OCI-LY1 (cell line): ENCODE results near the gene SLC30A3.

ENCODE experiments used
- H2AFZ ChIP-seq: fragments of 200-600 bp; sonication (generic), shearing (Covaris generic); 2 replicates; pipeline ENCODE4 v1.6.0; 2014; ENCODE audit warnings: antibody characterized with exemption, mild to moderate bottlenecking, low read length
- H3F3A ChIP-seq: fragments of 200-600 bp; sonication (generic), shearing (Covaris generic); 2 replicates; pipeline ENCODE4 v1.6.0; 2014; ENCODE audit warnings: mild to moderate bottlenecking, antibody characterized with exemption, low read length, moderate library complexity; ENCODE audit not compliant: insufficient read depth
- H3K27ac ChIP-seq: fragments of 200-600 bp; sonication (generic); 2 replicates; pipeline ENCODE4 v1.5.1; 2014; ENCODE audit warnings: low read length, mixed run types, mild to moderate bottlenecking, low read depth; ENCODE audit not compliant: poor library complexity, severe bottlenecking
- H3K27me3 ChIP-seq: fragments of 200-600 bp; sonication (generic); 2 replicates; pipeline ENCODE4 v1.6.0; 2014; ENCODE audit warnings: antibody characterized with exemption, mild to moderate bottlenecking, low read length, moderate library complexity; ENCODE audit not compliant: insufficient read depth
- H3K36me3 ChIP-seq: fragments of 200-600 bp; sonication (generic); 2 replicates; pipeline ENCODE4 v1.6.1; 2014; ENCODE audit warnings: mild to moderate bottlenecking, antibody characterized with exemption, low read length, moderate library complexity, mixed read lengths; ENCODE audit not compliant: insufficient read depth
- H3K4me1 ChIP-seq: fragments of 200-600 bp; sonication (generic); 2 replicates; pipeline ENCODE4 v1.5.1; 2014; ENCODE audit warnings: mild to moderate bottlenecking, low read length, moderate library complexity; ENCODE audit not compliant: insufficient read depth, severe bottlenecking
- H3K4me2 ChIP-seq: fragments of 200-600 bp; sonication (generic), shearing (Covaris generic); 2 replicates; pipeline ENCODE4 v1.6.1; 2014; ENCODE audit warnings: low read length
- H3K4me3 ChIP-seq: fragments of 200-600 bp; sonication (generic); 2 replicates; pipeline ENCODE4 v1.5.1; 2014; ENCODE audit warnings: low read length, low read depth, mild to moderate bottlenecking, mixed read lengths; ENCODE audit not compliant: poor library complexity, severe bottlenecking
- H3K79me2 ChIP-seq: fragments of 200-600 bp; shearing (Covaris generic); 2 replicates; pipeline ENCODE4 v1.6.1; 2016; ENCODE audit warnings: mixed run types, low read length, mixed read lengths; ENCODE audit not compliant: insufficient read depth
- H3K9ac ChIP-seq: fragments of 200-600 bp; sonication (generic), shearing (Covaris generic); 2 replicates; pipeline ENCODE4 v1.6.1; 2014; ENCODE audit warnings: mild to moderate bottlenecking, low read length, mixed read lengths
- H3K9me2 ChIP-seq: fragments of 200-600 bp; sonication (generic), shearing (Covaris generic); 2 replicates; pipeline ENCODE4 v1.6.1; 2014; ENCODE audit warnings: low read depth, mild to moderate bottlenecking, low read length, mixed read lengths
- H3K9me3 ChIP-seq: fragments of 200-600 bp; shearing (Covaris generic); 2 replicates; pipeline ENCODE4 v1.6.1; 2014; ENCODE audit warnings: low read length, mixed read lengths
- H4K20me1 ChIP-seq: fragments of 200-600 bp; sonication (generic), shearing (Covaris generic); 2 replicates; pipeline ENCODE4 v1.6.0; 2016; ENCODE audit warnings: mild to moderate bottlenecking, low read length; ENCODE audit not compliant: insufficient read depth
- CTCF ChIP-seq: fragments of 200-600 bp; sonication (generic), shearing (Covaris generic); IDR thresholded peaks from 2 replicates; pipeline ENCODE4 v1.5.1; 2017; ENCODE audit warnings: mild to moderate bottlenecking, antibody characterized with exemption, low read length, moderate library complexity, mixed read lengths
- EZH2 ChIP-seq: fragments of 200-600 bp; sonication (generic), shearing (Covaris generic); IDR thresholded peaks from 2 replicates; pipeline ENCODE4 v1.8.0; 2017; ENCODE audit warnings: borderline replicate concordance, mixed run types, mild to moderate bottlenecking, antibody characterized with exemption, low read length, moderate library complexity, mixed read lengths

The SLC30A3 gene

DNA sequence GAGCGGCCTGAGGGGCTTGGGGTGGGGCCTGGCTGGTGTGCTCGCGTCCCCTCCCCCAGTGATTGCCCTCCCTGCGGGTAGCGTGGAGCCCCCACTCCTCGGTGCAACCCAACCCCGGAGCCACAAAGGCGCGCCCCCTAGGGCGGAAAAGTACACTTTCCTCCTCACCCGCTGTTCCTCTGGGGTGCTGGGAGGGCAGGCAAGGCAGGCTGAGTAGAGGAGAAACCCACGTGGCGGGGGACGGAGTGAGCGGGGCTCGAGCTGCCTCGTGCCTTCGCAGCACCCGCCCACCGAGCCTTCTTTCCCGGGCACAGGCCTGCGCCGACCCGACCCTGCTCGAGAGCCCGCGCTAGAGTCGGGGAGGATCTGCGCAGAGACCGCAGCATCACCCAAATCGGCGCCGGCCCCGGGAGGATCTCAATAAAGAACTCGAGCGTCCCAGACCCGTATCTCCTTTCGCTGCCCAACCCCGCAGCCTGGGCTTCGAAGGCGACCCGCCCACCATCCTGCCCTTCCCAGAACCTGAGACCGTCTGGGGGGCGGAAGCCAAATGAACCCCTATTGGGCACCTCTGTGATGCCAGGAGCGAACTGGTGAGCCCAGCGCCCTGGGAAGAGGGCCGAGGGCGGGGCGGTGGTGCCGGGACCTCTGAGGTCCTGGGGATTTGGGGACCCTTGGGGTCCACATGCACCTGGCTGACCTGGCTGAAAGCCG is 43.9 kb upstream of the SLC30A3 start:
- no peak overlapping the region for H3K4me2 ChIP-seq
- no peak overlapping the region for H3K4me3 ChIP-seq
- no peak overlapping the region for H2AFZ ChIP-seq

DNA sequence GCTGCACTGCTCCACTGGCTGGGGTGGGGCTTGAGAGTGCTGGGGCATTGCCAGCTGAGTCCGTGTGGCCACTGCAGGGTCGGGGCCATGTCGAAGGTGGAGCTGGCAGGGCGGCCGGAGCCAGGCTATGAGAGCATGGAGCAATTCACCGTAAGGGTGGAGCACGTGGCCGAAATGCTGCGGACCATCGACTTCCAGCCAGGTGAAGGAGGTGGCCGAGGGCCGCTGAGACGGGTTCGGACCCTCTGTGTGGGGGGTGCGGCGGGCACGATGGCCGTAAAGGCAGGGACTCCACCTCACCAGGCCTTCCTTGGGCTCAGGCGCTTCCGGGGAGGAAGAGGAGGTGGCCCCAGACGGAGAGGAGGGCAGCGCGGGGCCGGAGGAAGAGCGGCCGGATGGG is 43.3 kb upstream of the SLC30A3 start:
- Histone ChIP-seq H3K9me3 (no peaks in the 10 kb centered on the region), H3K36me3 (peaks cover 13% of the 10 kb centered on the region), H3K27me3 (no peaks in the 10 kb centered on the region), H2AFZ (no peak overlapping the region), H3K9me2 (no peaks in the 10 kb centered on the region), H3K9ac (no peak overlapping the region), H3K4me1 (peaks cover 8% of the 10 kb centered on the region), H4K20me1 (no peaks in the 10 kb centered on the region), H3K4me3 (no peak overlapping the region), H3K79me2 (no peaks in the 10 kb centered on the region), H3F3A (no peaks in the 10 kb centered on the region), H3K4me2 (no peak overlapping the region), H3K27ac (no peak overlapping the region)
- TF ChIP-seq CTCF (no peak), EZH2 (no peak)

More for the DNA sequence above, 43.9 kb upstream of the SLC30A3 start:
- Histone ChIP-seq H3K9ac (no peak overlapping the region), H3F3A (no peaks in the 10 kb centered on the region), H3K9me3 (no peaks in the 10 kb centered on the region), H3K9me2 (no peaks in the 10 kb centered on the region), H3K27ac (no peak overlapping the region), H4K20me1 (no peaks in the 10 kb centered on the region), H3K36me3 (peaks cover 19% of the 10 kb centered on the region), H3K27me3 (no peaks in the 10 kb centered on the region), H3K4me1 (peaks cover 8% of the 10 kb centered on the region), H3K79me2 (no peaks in the 10 kb centered on the region)
- TF ChIP-seq EZH2 (no peak), CTCF (no peak)

- Histone ChIP-seq H3K36me3 (peaks cover 12% of the 10 kb centered on the region), H3K9me3 (no peaks in the 10 kb centered on the region), H3K9ac (no peak overlapping the region), H3K27ac (no peak overlapping the region), H3K4me3 (no peak overlapping the region), H3K9me2 (no peaks in the 10 kb centered on the region), H3K4me2 (no peak overlapping the region), H2AFZ (no peak overlapping the region), H3K27me3 (no peaks in the 10 kb centered on the region), H4K20me1 (no peaks in the 10 kb centered on the region), H3K4me1 (peaks cover 8% of the 10 kb centered on the region), H3K79me2 (no peaks in the 10 kb centered on the region), H3F3A (no peaks in the 10 kb centered on the region)
- TF ChIP-seq CTCF (no peak), EZH2 (no peak)
Observed at GRCh38 chr2:27305516-27305915, 42.7 kb upstream of the SLC30A3 start.
